OCI-LY1 (cell line): ENCODE data around the gene NBL1.

Source experiments
- H2AFZ ChIP-seq: fragments of 200-600 bp; sonication (generic), shearing (Covaris generic); 2 replicates; pipeline ENCODE4 v1.6.0; 2014; ENCODE audit warnings: antibody characterized with exemption, mild to moderate bottlenecking, low read length
- H3F3A ChIP-seq: fragments of 200-600 bp; sonication (generic), shearing (Covaris generic); 2 replicates; pipeline ENCODE4 v1.6.0; 2014; ENCODE audit warnings: mild to moderate bottlenecking, antibody characterized with exemption, low read length, moderate library complexity; ENCODE audit not compliant: insufficient read depth
- H3K27ac ChIP-seq: fragments of 200-600 bp; sonication (generic); 2 replicates; pipeline ENCODE4 v1.5.1; 2014; ENCODE audit warnings: low read length, mixed run types, mild to moderate bottlenecking, low read depth; ENCODE audit not compliant: poor library complexity, severe bottlenecking
- H3K27me3 ChIP-seq: fragments of 200-600 bp; sonication (generic); 2 replicates; pipeline ENCODE4 v1.6.0; 2014; ENCODE audit warnings: antibody characterized with exemption, mild to moderate bottlenecking, low read length, moderate library complexity; ENCODE audit not compliant: insufficient read depth
- H3K36me3 ChIP-seq: fragments of 200-600 bp; sonication (generic); 2 replicates; pipeline ENCODE4 v1.6.1; 2014; ENCODE audit warnings: mild to moderate bottlenecking, antibody characterized with exemption, low read length, moderate library complexity, mixed read lengths; ENCODE audit not compliant: insufficient read depth
- H3K4me1 ChIP-seq: fragments of 200-600 bp; sonication (generic); 2 replicates; pipeline ENCODE4 v1.5.1; 2014; ENCODE audit warnings: mild to moderate bottlenecking, low read length, moderate library complexity; ENCODE audit not compliant: insufficient read depth, severe bottlenecking
- H3K4me2 ChIP-seq: fragments of 200-600 bp; sonication (generic), shearing (Covaris generic); 2 replicates; pipeline ENCODE4 v1.6.1; 2014; ENCODE audit warnings: low read length
- H3K4me3 ChIP-seq: fragments of 200-600 bp; sonication (generic); 2 replicates; pipeline ENCODE4 v1.5.1; 2014; ENCODE audit warnings: low read length, low read depth, mild to moderate bottlenecking, mixed read lengths; ENCODE audit not compliant: poor library complexity, severe bottlenecking
- H3K79me2 ChIP-seq: fragments of 200-600 bp; shearing (Covaris generic); 2 replicates; pipeline ENCODE4 v1.6.1; 2016; ENCODE audit warnings: mixed run types, low read length, mixed read lengths; ENCODE audit not compliant: insufficient read depth
- H3K9ac ChIP-seq: fragments of 200-600 bp; sonication (generic), shearing (Covaris generic); 2 replicates; pipeline ENCODE4 v1.6.1; 2014; ENCODE audit warnings: mild to moderate bottlenecking, low read length, mixed read lengths
- H3K9me2 ChIP-seq: fragments of 200-600 bp; sonication (generic), shearing (Covaris generic); 2 replicates; pipeline ENCODE4 v1.6.1; 2014; ENCODE audit warnings: low read depth, mild to moderate bottlenecking, low read length, mixed read lengths
- H3K9me3 ChIP-seq: fragments of 200-600 bp; shearing (Covaris generic); 2 replicates; pipeline ENCODE4 v1.6.1; 2014; ENCODE audit warnings: low read length, mixed read lengths
- H4K20me1 ChIP-seq: fragments of 200-600 bp; sonication (generic), shearing (Covaris generic); 2 replicates; pipeline ENCODE4 v1.6.0; 2016; ENCODE audit warnings: mild to moderate bottlenecking, low read length; ENCODE audit not compliant: insufficient read depth
- EZH2 ChIP-seq: fragments of 200-600 bp; sonication (generic), shearing (Covaris generic); IDR thresholded peaks from 2 replicates; pipeline ENCODE4 v1.8.0; 2017; ENCODE audit warnings: borderline replicate concordance, mixed run types, mild to moderate bottlenecking, antibody characterized with exemption, low read length, moderate library complexity, mixed read lengths
- TF ChIP-seq, protein P1 (sequence below): fragments of 200-600 bp; sonication (generic), shearing (Covaris generic); IDR thresholded peaks from 2 replicates; pipeline ENCODE4 v1.5.1; 2017; ENCODE audit warnings: mild to moderate bottlenecking, antibody characterized with exemption, low read length, moderate library complexity, mixed read lengths

NBL1 gene

GRCh38 chr1:19672237-19672636 is 28.1 kb downstream of the NBL1 start:
- Histone ChIP-seq H3K9me2 (no peaks in the 10 kb centered on the region), H3K4me2 (no peak overlapping the region), H3K4me1 (no peaks in the 10 kb centered on the region), H3K9ac (no peak overlapping the region), H3K4me3 (no peak overlapping the region), H3K27ac (no peak overlapping the region), H2AFZ (no peak overlapping the region), H3K27me3 (no peaks in the 10 kb centered on the region), H3K36me3 (no peaks in the 10 kb centered on the region), H4K20me1 (no peaks in the 10 kb centered on the region), H3K79me2 (no peaks in the 10 kb centered on the region), H3K9me3 (no peaks in the 10 kb centered on the region), H3F3A (no peaks in the 10 kb centered on the region)
- TF ChIP-seq, protein P1, sequence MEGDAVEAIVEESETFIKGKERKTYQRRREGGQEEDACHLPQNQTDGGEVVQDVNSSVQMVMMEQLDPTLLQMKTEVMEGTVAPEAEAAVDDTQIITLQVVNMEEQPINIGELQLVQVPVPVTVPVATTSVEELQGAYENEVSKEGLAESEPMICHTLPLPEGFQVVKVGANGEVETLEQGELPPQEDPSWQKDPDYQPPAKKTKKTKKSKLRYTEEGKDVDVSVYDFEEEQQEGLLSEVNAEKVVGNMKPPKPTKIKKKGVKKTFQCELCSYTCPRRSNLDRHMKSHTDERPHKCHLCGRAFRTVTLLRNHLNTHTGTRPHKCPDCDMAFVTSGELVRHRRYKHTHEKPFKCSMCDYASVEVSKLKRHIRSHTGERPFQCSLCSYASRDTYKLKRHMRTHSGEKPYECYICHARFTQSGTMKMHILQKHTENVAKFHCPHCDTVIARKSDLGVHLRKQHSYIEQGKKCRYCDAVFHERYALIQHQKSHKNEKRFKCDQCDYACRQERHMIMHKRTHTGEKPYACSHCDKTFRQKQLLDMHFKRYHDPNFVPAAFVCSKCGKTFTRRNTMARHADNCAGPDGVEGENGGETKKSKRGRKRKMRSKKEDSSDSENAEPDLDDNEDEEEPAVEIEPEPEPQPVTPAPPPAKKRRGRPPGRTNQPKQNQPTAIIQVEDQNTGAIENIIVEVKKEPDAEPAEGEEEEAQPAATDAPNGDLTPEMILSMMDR, result no peak
- TF ChIP-seq EZH2, result no peak

DNA sequence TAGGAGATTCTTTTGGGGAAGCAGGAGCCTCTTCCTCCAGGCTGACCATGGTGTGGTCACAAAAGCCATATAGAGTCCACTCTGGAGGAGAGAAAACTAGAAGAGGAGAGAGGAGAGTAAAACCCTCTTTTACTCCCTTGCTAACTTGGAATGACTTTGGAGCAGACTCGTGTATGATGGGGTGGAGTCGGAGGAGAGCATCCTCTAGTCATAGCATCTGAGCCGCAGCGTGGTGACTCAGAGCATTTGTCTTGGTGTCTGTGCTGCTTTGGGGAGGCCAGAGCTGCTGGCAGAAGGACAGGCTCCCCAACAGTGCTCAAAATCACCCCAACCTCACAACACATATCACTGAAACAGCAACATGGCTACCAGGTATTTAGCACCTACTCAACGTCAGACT is 31.7 kb downstream of the NBL1 start:
- Histone ChIP-seq H3K9ac (no peak overlapping the region), H2AFZ (no peak overlapping the region), H3K36me3 (no peaks in the 10 kb centered on the region), H3K4me3 (no peak overlapping the region), H3K27me3 (no peaks in the 10 kb centered on the region), H3K27ac (no peak overlapping the region), H3K79me2 (no peaks in the 10 kb centered on the region), H4K20me1 (no peaks in the 10 kb centered on the region), H3K9me3 (no peaks in the 10 kb centered on the region), H3K4me2 (no peak overlapping the region), H3K4me1 (no peaks in the 10 kb centered on the region), H3K9me2 (no peaks in the 10 kb centered on the region), H3F3A (no peaks in the 10 kb centered on the region)
- TF ChIP-seq EZH2, result no peak
- TF ChIP-seq, protein P1, result no peak

GRCh38 chr1:19676438-19676922 is 32.4 kb downstream of the NBL1 start:
- no peak overlapping the region for H3K9ac ChIP-seq
- H3K27ac ChIP-seq, result no peak overlapping the region
- H3K4me3 ChIP-seq, result no peak overlapping the region
- no peaks in the 10 kb centered on the region for H4K20me1 ChIP-seq
- H2AFZ ChIP-seq, result no peak overlapping the region
- H3K27me3 ChIP-seq, result no peaks in the 10 kb centered on the region
- H3K4me1 ChIP-seq, result no peaks in the 10 kb centered on the region
- H3K9me2 ChIP-seq, result no peaks in the 10 kb centered on the region
- H3F3A ChIP-seq, result no peaks in the 10 kb centered on the region
- TF ChIP-seq, protein P1, result no peak
- TF ChIP-seq EZH2, result no peak
- H3K4me2 ChIP-seq, result no peak overlapping the region
- H3K9me3 ChIP-seq, result no peaks in the 10 kb centered on the region
- H3K79me2 ChIP-seq, result no peaks in the 10 kb centered on the region
- H3K36me3 ChIP-seq, result no peaks in the 10 kb centered on the region
